PC-9 (cell line): ENCODE data around the gene SLC25A41. TPM values are rescaled to one million over a fixed set of nuclear protein-coding genes. Genes with fewer than 3 reads are reported as not detected.

Source experiments
- BruUV-seq: library from RNA; stranded (reverse); fragments of 400-500 nt; replicated peaks from 2 replicates; lab custom pipeline; 2021; lab: Mats Ljungman, UMichigan
- CTCF ChIA-PET: fragments of 300-600 bp; sonication (Branson Sonifier 250); formaldehyde crosslinking; loops from one replicate; lab custom pipeline; 2022; ENCODE audit warnings: antibody characterized with exemption; lab: Charles Lee
- POLR2A ChIA-PET: fragments of 300-600 bp; sonication (Branson Sonifier 250); formaldehyde crosslinking; loops from one replicate; lab custom pipeline; 2022; ENCODE audit warnings: antibody characterized with exemption; ENCODE audit not compliant: unreplicated experiment; lab: Charles Lee
- DNase-seq, 2 experiments: peaks; one replicate each; pipeline versions ENCODE4 v3.0.0 to v3.0.0-alpha.2; 2015 to 2022; ENCODE audit warnings: mixed read lengths in 1 of 2
- H2AFZ ChIP-seq: fragments of 200-600 bp; sonication (generic); 2 replicates; pipeline ENCODE4 v1.8.1; 2017; ENCODE audit warnings: antibody characterized with exemption
- H3F3A ChIP-seq: fragments of 200-600 bp; sonication (generic); 2 replicates; pipeline ENCODE4 v1.8.1; 2017; ENCODE audit warnings: antibody characterized with exemption, mild to moderate bottlenecking, low read depth; ENCODE audit not compliant: insufficient read depth
- H3K27ac ChIP-seq: fragments of 200-600 bp; sonication (generic); 2 replicates; pipeline ENCODE4 v1.6.1; 2016; ENCODE audit warnings: mixed run types
- H3K27me3 ChIP-seq: fragments of 200-600 bp; sonication (generic); 2 replicates; pipeline ENCODE4 v1.6.1; 2016; ENCODE audit warnings: low read depth, mixed run types; ENCODE audit not compliant: insufficient read depth
- H3K36me3 ChIP-seq: fragments of 200-600 bp; sonication (generic); 2 replicates; pipeline ENCODE4 v1.6.1; 2016; ENCODE audit warnings: low read depth, mixed run types
- H3K4me1 ChIP-seq: fragments of 200-600 bp; sonication (generic); replicated peaks from 2 replicates; pipeline ENCODE4 v1.6.1; 2016; ENCODE audit warnings: mixed run types; ENCODE audit not compliant: insufficient read depth
- H3K4me2 ChIP-seq: fragments of 200-600 bp; sonication (generic); 2 replicates; pipeline ENCODE4 v1.6.1; 2017; ENCODE audit warnings: mixed run types
- H3K4me3 ChIP-seq: fragments of 200-600 bp; sonication (generic); 2 replicates; pipeline ENCODE4 v1.6.1; 2016; ENCODE audit warnings: mixed run types
- H3K79me2 ChIP-seq: fragments of 200-600 bp; sonication (generic); 2 replicates; pipeline ENCODE4 v1.6.1; 2017; ENCODE audit warnings: low read depth, mixed run types
- H3K9me2 ChIP-seq: fragments of 200-600 bp; sonication (generic); 2 replicates; pipeline ENCODE4 v1.8.1; 2017; ENCODE audit warnings: mild to moderate bottlenecking; ENCODE audit not compliant: insufficient read depth
- H3K9me3 ChIP-seq: fragments of 200-600 bp; sonication (generic); 2 replicates; pipeline ENCODE4 v1.8.1; 2016; ENCODE audit warnings: low read depth; ENCODE audit not compliant: insufficient read depth
- H4K20me1 ChIP-seq: fragments of 200-600 bp; sonication (generic); 2 replicates; pipeline ENCODE4 v1.8.1; 2017; ENCODE audit not compliant: insufficient read depth
- CTCF ChIP-seq: fragments of 200-600 bp; sonication (generic); conservative IDR thresholded peaks from 2 replicates; pipeline ENCODE4 v1.6.1; 2017; ENCODE audit warnings: mixed run types, antibody characterized with exemption, mild to moderate bottlenecking, moderate library complexity
- EZH2 ChIP-seq: fragments of 200-600 bp; sonication (generic); IDR thresholded peaks from 2 replicates; pipeline ENCODE4 v1.8.0; 2017; ENCODE audit warnings: antibody characterized with exemption, low read depth
- intact Hi-C: fragments of 100-400 bp; cut with micrococcal nuclease; formaldehyde crosslinking; loops from one replicate; pipeline ENCODE4 v1.10.0; 2022; ENCODE audit not compliant: unreplicated experiment
- total RNA-seq: library from RNA; stranded (reverse); gene quantifications from 2 replicates; pipeline ENCODE4 v1.2.3, GENCODE V29; 2021

Gene SLC25A41
- total RNA-seq, 1 experiment from 2014 or later, result not detected

GRCh38 chr19:6412061-6412446 lies 21.5 kb downstream of the SLC25A41 start:
- H3K36me3 ChIP-seq, result no peaks in the 10 kb centered on the region
- H3K4me3 ChIP-seq, result no peak overlapping the region
- no peaks in the 10 kb centered on the region for H3K9me2 ChIP-seq
- intact Hi-C loops, result no loop called here
- BruUV-seq, result no TSS peak
- no peak overlapping the region for H3K4me2 ChIP-seq
- no peak for DNase-seq
- CTCF ChIA-PET, result no interaction called here
- H2AFZ ChIP-seq, result no peak overlapping the region
- no peaks in the 10 kb centered on the region for H4K20me1 ChIP-seq
- H3K79me2 ChIP-seq, result no peaks in the 10 kb centered on the region
- POLR2A ChIA-PET, result interaction anchor here (0.5 kb wide), 1 partner anchor 584 kb away, joined by 5 read pairs; no protein-coding TSS in a partner anchor
- H3K27me3 ChIP-seq, result no peaks in the 10 kb centered on the region
- no peak overlapping the region for H3K27ac ChIP-seq
- H3F3A ChIP-seq, result peaks cover 3% of the 10 kb centered on the region; the same call in 1 of the 2 replicates
- H3K4me1 ChIP-seq, result no peaks in the 10 kb centered on the region
- no peaks in the 10 kb centered on the region for H3K9me3 ChIP-seq
- TF ChIP-seq EZH2, result no peak
- no peak for TF ChIP-seq CTCF

- Histone ChIP-seq H4K20me1 (no peaks in the 10 kb centered on the region), H3F3A (peaks cover 3% of the 10 kb centered on the region; the same call in 1 of the 2 replicates), H3K36me3 (no peaks in the 10 kb centered on the region), H3K4me1 (no peaks in the 10 kb centered on the region), H3K79me2 (no peaks in the 10 kb centered on the region), H3K4me3 (no peak overlapping the region), H3K27me3 (no peaks in the 10 kb centered on the region), H3K4me2 (no peak overlapping the region), H2AFZ (no peak overlapping the region), H3K9me3 (no peaks in the 10 kb centered on the region), H3K27ac (no peak overlapping the region), H3K9me2 (no peaks in the 10 kb centered on the region)
- no peak for DNase-seq
- ChIA-PET POLR2A (no interaction called here), CTCF (no interaction called here)
- BruUV-seq, result no TSS peak
- no peak for TF ChIP-seq CTCF
- TF ChIP-seq EZH2, result no peak
- intact Hi-C loops, result no loop called here
Observed at GRCh38 chr19:6409346-6409745, 24.2 kb downstream of the SLC25A41 start.

- BruUV-seq, result no TSS peak
Observed at GRCh38 chr19:6406401-6406800, 27.2 kb downstream of the SLC25A41 start.

More at GRCh38 chr19:6406401-6406800, 27.2 kb downstream of the SLC25A41 start:
- Histone ChIP-seq H4K20me1 (no peaks in the 10 kb centered on the region), H3K36me3 (no peaks in the 10 kb centered on the region), H3K27ac (no peak overlapping the region), H3K4me3 (no peak overlapping the region), H3F3A (peaks cover 3% of the 10 kb centered on the region; the same call in 1 of the 2 replicates), H3K4me2 (no peak overlapping the region), H3K27me3 (no peaks in the 10 kb centered on the region), H2AFZ (no peak overlapping the region), H3K4me1 (no peaks in the 10 kb centered on the region), H3K79me2 (no peaks in the 10 kb centered on the region), H3K9me2 (no peaks in the 10 kb centered on the region), H3K9me3 (no peaks in the 10 kb centered on the region)
- ChIA-PET CTCF (interaction anchor here (0.6 kb wide), 1 partner anchor 77 kb away, joined by 5 read pairs; no protein-coding TSS in a partner anchor), POLR2A (no interaction called here)
- intact Hi-C loops, result no loop called here
- no peak for TF ChIP-seq CTCF
- TF ChIP-seq EZH2, result no peak
- no peak for DNase-seq
